HepG2 (cell line): ENCODE measurements around the gene SPATA13. TPM values are rescaled to one million over a fixed set of nuclear protein-coding genes. Genes with fewer than 3 reads are reported as not detected.

Experiments
- AGO2 ChIP-seq: fragments of 200-400 bp; formaldehyde crosslinking; optimal IDR thresholded peaks from 2 replicates; pipeline ENCODE3; 2017; ENCODE audit warnings: mild to moderate bottlenecking, low read depth, low read length, moderate library complexity
- ARNT2 ChIP-seq: sonication (generic); formaldehyde crosslinking; IDR thresholded peaks from 2 replicates; pipeline ENCODE4 v1.8.0; 2022; ENCODE audit warnings: mild to moderate bottlenecking, low read depth, missing genetic modification reagents, moderate library complexity
- ATRX ChIP-seq: sonication (generic); formaldehyde crosslinking; IDR thresholded peaks from 2 replicates; pipeline ENCODE4 v1.4.0; 2020; ENCODE audit warnings: missing genetic modification reagents, borderline replicate concordance
- CENPX ChIP-seq: sonication (generic); formaldehyde crosslinking; IDR thresholded peaks from 2 replicates; pipeline ENCODE4 v1.9.0; 2021; ENCODE audit warnings: mild to moderate bottlenecking, missing genetic modification reagents, moderate library complexity
- ETV6 ChIP-seq: sonication (generic); formaldehyde crosslinking; conservative IDR thresholded peaks from 2 replicates; pipeline ENCODE4 v1.4.0; 2020; ENCODE audit warnings: missing genetic modification reagents
- HHEX ChIP-seq: IDR thresholded peaks from 2 replicates; pipeline ENCODE4 v1.6.1; 2016; ENCODE audit warnings: control low read depth
- HOXA9 ChIP-seq: sonication (generic); formaldehyde crosslinking; IDR thresholded peaks from 2 replicates; pipeline ENCODE4 v1.8.1; 2022; ENCODE audit warnings: missing genetic modification reagents, mild to moderate bottlenecking, moderate library complexity, borderline replicate concordance
- IRX3 ChIP-seq: sonication (generic); formaldehyde crosslinking; IDR thresholded peaks from 2 replicates; pipeline ENCODE4 v1.8.1; 2023; ENCODE audit warnings: mild to moderate bottlenecking, low read depth, missing genetic modification reagents, borderline replicate concordance
- POLR2AphosphoS5 ChIP-seq: IDR thresholded peaks from 2 replicates; pipeline ENCODE4 v1.6.1; 2012; ENCODE audit warnings: low read depth, low read length
- SMAD9 ChIP-seq: sonication (generic); formaldehyde crosslinking; IDR thresholded peaks from 2 replicates; pipeline ENCODE4 v1.5.1; 2020; ENCODE audit warnings: mild to moderate bottlenecking, missing genetic modification reagents
- TSC22D2 ChIP-seq: sonication (generic); formaldehyde crosslinking; IDR thresholded peaks from 2 replicates; pipeline ENCODE4 v1.5.1; 2020; ENCODE audit warnings: missing genetic modification reagents, mild to moderate bottlenecking, borderline replicate concordance
- ZBTB42 ChIP-seq: sonication (generic); formaldehyde crosslinking; IDR thresholded peaks from 2 replicates; pipeline ENCODE4 v1.5.0; 2020; ENCODE audit warnings: mild to moderate bottlenecking, missing genetic modification reagents
- ZNF30 ChIP-seq: sonication (generic); formaldehyde crosslinking; IDR thresholded peaks from 2 replicates; pipeline ENCODE4 v1.5.0; 2020; ENCODE audit warnings: mild to moderate bottlenecking, missing genetic modification reagents
- ZNF331 ChIP-seq: sonication (generic); formaldehyde crosslinking; IDR thresholded peaks from 2 replicates; pipeline ENCODE4 v1.4.0; 2020; ENCODE audit warnings: missing genetic modification reagents
- ZNF629 ChIP-seq: sonication (generic); formaldehyde crosslinking; conservative IDR thresholded peaks from 2 replicates; pipeline ENCODE4 v1.5.0; 2020; ENCODE audit warnings: missing genetic modification reagents
- ZNF724P ChIP-seq: sonication (generic); formaldehyde crosslinking; IDR thresholded peaks from 2 replicates; pipeline ENCODE4 v1.8.0; 2022; ENCODE audit warnings: missing genetic modification reagents, borderline replicate concordance
- ZNF781 ChIP-seq: sonication (generic); formaldehyde crosslinking; IDR thresholded peaks from 2 replicates; pipeline ENCODE4 v1.5.1; 2020; ENCODE audit warnings: borderline replicate concordance, mild to moderate bottlenecking, missing genetic modification reagents; ENCODE audit errors: not compliant biosample characterization
- ZSCAN21 ChIP-seq: sonication (generic); formaldehyde crosslinking; IDR thresholded peaks from 2 replicates; pipeline ENCODE4 v1.8.0; 2022; ENCODE audit warnings: mild to moderate bottlenecking, missing genetic modification reagents, moderate library complexity, borderline replicate concordance
- ZSCAN22 ChIP-seq: sonication (generic); formaldehyde crosslinking; IDR thresholded peaks from 2 replicates; pipeline ENCODE4 v1.4.0; 2020; ENCODE audit warnings: mild to moderate bottlenecking, missing genetic modification reagents
- polyA plus RNA-seq, 8 experiments: library from polyadenylated mRNA; depleted of rRNA in 3 of 8; stranded (reverse) in 7 of 8; unstranded in 1 of 8; fragments of >200 nt; fragmentation: Illumina TruSeq in 4 of 8; extraction: Trizol in 4 of 8; gene quantifications; 2 replicates each; pipeline versions ENCODE4 v1.2.1 to v1.2.3, GENCODE V29; 2011 to 2016; ENCODE audit warnings: low read depth in 4 of 8, missing spikeins in 1 of 8, mixed read lengths in 1 of 8; ENCODE audit not compliant: insufficient read depth in 1 of 8
- total RNA-seq, 5 experiments: library from RNA; depleted of rRNA; stranded (reverse); fragments of >200 nt; fragmentation: Illumina TruSeq; extraction: Trizol; gene quantifications; 2 replicates each; pipeline ENCODE4 v1.2.3, GENCODE V29; 2016; ENCODE audit warnings: low read depth in 1 of 5
- TF ChIP-seq, protein P1 (sequence below): sonication (generic); formaldehyde crosslinking; IDR thresholded peaks from 2 replicates; pipeline ENCODE4 v1.4.0; 2020; ENCODE audit warnings: missing genetic modification reagents
- TF ChIP-seq, protein P2 (sequence below): sonication (generic); formaldehyde crosslinking; IDR thresholded peaks from 2 replicates; pipeline ENCODE4 v1.5.1; 2020; ENCODE audit warnings: mild to moderate bottlenecking, missing genetic modification reagents, borderline replicate concordance
- TF ChIP-seq, protein P3 (sequence below): sonication (generic); formaldehyde crosslinking; IDR thresholded peaks from 2 replicates; pipeline ENCODE4 v1.8.1; 2023; ENCODE audit warnings: missing genetic modification reagents, mild to moderate bottlenecking, borderline replicate concordance
- TF ChIP-seq, protein P4 (sequence below): IDR thresholded peaks from 2 replicates; pipeline ENCODE4 v1.6.1; 2016; ENCODE audit warnings: missing compliant biosample characterization, missing genetic modification reagents, borderline replicate concordance
- TF ChIP-seq, protein P5 (sequence below): sonication (generic); formaldehyde crosslinking; IDR thresholded peaks from 2 replicates; pipeline ENCODE4 v1.5.0; 2020; ENCODE audit warnings: mild to moderate bottlenecking, missing genetic modification reagents, borderline replicate concordance

SPATA13 gene
- total and polyA plus RNA-seq, 2 of the 13 experiments (the other 11 are each of a cell fraction or from before 2014, with no cell fraction given) = 11.3 to 14.2 TPM

DNA sequence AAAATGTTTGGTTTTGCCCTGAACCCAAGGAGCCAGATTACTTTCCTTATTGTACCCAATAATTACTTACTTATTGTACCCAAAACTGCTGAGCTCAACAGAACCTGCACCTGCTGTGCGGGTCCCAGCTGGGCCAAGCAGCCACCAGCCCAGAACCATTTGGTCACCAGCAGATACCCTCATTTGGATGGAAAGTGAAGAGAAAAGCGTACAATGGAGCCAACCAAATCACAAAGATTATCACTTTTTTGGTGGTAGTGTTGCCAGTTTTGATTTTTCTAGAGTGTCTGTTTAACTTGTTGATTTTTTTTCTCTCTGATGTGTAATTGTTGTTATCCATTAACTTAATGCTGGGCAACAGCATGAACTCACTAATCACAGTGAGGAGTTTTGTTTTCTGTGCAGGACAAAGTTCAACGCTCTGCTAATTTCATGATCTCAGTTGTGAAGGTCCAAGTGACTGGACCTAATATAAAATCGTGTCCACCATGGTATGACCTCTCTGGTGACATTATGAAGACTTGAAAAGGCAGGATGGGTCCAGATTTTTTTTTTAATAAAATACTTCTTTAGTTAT, 23.8 kb downstream of the SPATA13 start (continued):
- TF ChIP-seq, protein P1, sequence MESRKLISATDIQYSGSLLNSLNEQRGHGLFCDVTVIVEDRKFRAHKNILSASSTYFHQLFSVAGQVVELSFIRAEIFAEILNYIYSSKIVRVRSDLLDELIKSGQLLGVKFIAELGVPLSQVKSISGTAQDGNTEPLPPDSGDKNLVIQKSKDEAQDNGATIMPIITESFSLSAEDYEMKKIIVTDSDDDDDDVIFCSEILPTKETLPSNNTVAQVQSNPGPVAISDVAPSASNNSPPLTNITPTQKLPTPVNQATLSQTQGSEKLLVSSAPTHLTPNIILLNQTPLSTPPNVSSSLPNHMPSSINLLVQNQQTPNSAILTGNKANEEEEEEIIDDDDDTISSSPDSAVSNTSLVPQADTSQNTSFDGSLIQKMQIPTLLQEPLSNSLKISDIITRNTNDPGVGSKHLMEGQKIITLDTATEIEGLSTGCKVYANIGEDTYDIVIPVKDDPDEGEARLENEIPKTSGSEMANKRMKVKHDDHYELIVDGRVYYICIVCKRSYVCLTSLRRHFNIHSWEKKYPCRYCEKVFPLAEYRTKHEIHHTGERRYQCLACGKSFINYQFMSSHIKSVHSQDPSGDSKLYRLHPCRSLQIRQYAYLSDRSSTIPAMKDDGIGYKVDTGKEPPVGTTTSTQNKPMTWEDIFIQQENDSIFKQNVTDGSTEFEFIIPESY = no peak
- TF ChIP-seq ARNT2 (CRISPR knock-in tag) (no peak), IRX3 (no peak), ZNF331 (0 out of 2 replicates have a peak, but pooled peaks have one; percentile 47), CENPX (no peak), SMAD9 (CRISPR knock-in tag) (no peak), HHEX (CRISPR knock-in tag) (no peak; the same call in 1 of the 2 replicates), ZNF30 (CRISPR knock-in tag) (no peak), ZSCAN22 (CRISPR knock-in tag) (no peak), ATRX (CRISPR knock-in tag) (no peak), TSC22D2 (CRISPR knock-in tag) (no peak), ZNF629 (CRISPR knock-in tag) (no peak), ZSCAN21 (CRISPR knock-in tag) (no peak), ZNF781 (CRISPR knock-in tag) (no peak), ETV6 (CRISPR knock-in tag) (no peak), ZNF724P (CRISPR knock-in tag) (no peak), HOXA9 (CRISPR knock-in tag) (no peak), POLR2AphosphoS5 (peak; percentile 79), ZBTB42 (CRISPR knock-in tag) (no peak), AGO2 (no peak)
- TF ChIP-seq, protein P2, sequence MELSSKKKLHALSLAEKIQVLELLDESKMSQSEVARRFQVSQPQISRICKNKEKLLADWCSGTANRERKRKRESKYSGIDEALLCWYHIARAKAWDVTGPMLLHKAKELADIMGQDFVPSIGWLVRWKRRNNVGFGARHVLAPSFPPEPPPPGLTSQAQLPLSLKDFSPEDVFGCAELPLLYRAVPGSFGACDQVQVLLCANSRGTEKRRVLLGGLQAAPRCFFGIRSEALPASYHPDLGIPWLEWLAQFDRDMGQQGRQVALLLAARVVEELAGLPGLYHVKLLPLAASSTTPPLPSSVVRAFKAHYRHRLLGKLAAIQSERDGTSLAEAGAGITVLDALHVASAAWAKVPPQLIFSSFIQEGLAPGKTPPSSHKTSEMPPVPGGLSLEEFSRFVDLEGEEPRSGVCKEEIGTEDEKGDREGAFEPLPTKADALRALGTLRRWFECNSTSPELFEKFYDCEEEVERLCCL (CRISPR knock-in tag) = no peak
- TF ChIP-seq, protein P3, sequence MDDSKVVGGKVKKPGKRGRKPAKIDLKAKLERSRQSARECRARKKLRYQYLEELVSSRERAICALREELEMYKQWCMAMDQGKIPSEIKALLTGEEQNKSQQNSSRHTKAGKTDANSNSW = no peak
- TF ChIP-seq, protein P4, sequence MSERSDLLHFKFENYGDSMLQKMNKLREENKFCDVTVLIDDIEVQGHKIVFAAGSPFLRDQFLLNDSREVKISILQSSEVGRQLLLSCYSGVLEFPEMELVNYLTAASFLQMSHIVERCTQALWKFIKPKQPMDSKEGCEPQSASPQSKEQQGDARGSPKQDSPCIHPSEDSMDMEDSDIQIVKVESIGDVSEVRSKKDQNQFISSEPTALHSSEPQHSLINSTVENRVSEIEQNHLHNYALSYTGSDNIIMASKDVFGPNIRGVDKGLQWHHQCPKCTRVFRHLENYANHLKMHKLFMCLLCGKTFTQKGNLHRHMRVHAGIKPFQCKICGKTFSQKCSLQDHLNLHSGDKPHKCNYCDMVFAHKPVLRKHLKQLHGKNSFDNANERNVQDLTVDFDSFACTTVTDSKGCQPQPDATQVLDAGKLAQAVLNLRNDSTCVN (CRISPR knock-in tag) = peak; percentile 77
- TF ChIP-seq, protein P5, sequence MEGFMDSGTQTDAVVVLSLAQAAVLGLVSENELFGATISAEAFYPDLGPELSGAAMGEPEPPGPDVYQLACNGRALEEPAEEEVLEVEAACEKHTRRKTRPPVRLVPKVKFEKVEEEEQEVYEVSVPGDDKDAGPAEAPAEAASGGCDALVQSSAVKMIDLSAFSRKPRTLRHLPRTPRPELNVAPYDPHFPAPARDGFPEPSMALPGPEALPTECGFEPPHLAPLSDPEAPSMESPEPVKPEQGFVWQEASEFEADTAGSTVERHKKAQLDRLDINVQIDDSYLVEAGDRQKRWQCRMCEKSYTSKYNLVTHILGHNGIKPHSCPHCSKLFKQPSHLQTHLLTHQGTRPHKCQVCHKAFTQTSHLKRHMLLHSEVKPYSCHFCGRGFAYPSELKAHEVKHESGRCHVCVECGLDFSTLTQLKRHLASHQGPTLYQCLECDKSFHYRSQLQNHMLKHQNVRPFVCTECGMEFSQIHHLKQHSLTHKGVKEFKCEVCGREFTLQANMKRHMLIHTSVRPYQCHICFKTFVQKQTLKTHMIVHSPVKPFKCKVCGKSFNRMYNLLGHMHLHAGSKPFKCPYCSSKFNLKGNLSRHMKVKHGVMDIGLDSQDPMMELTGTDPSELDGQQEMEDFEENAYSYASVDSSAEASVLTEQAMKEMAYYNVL (CRISPR knock-in tag) = no peak
